K562 (cell line): ENCODE measurements around the gene AHNAK. TPM values are rescaled to one million over a fixed set of nuclear protein-coding genes. Genes with fewer than 3 reads are reported as not detected.

Experiments used
- ATAC-seq: fragments of 200-7000 bp; cut with Tn5 transposase; 3 replicates; pipeline ENCODE4 v1.9.1; 2020; ENCODE audit warnings: moderate library complexity
- BruUV-seq: library from RNA; stranded (reverse); fragments of 400-500 nt; replicated peaks from 2 replicates; lab custom pipeline; 2021; lab: Mats Ljungman, UMichigan
- CTCF ChIA-PET: fragments of 300-600 bp; formaldehyde crosslinking; extraction: SDS; loops from one replicate; lab custom pipeline; 2021; ENCODE audit warnings: low intra/inter-chr PET ratio; lab: Yijun Ruan, JAX
- POLR2A ChIA-PET: fragments of 300-600, 350-650 bp; sonication (Branson Sonifier 250); formaldehyde crosslinking; extraction: SDS; loops from one replicate; lab custom pipeline; 2021; ENCODE audit warnings: antibody characterized with exemption, inconsistent platforms; lab: Yijun Ruan, JAX
- DNase-seq, 4 experiments: peaks; one replicate each; pipeline versions ENCODE4 v3.0.0 to v3.0.0-alpha.2; 2011 to 2018; ENCODE audit warnings: low spot score in 3 of 4, mixed read lengths in 3 of 4; ENCODE audit errors: extremely low read depth in 1 of 4
- FAIRE-seq: peaks from 2 replicates; lab custom pipeline; 2011; peaks lifted over from hg19 to GRCh38; lab: Jason Lieb, UNC
- H2AFZ ChIP-seq: 2 replicates; pipeline ENCODE4 v1.6.0; 2011; ENCODE audit warnings: low read depth, low read length, control low read depth, inconsistent platforms
- H3K27ac ChIP-seq: fragments of 200-600 bp; 3 replicates; pipeline ENCODE4 v1.8.0; 2011; ENCODE audit warnings: low read depth, mild to moderate bottlenecking, control low read depth, inconsistent platforms, low read length, moderate library complexity, mixed read lengths; ENCODE audit errors: extremely low read depth
- H3K27me3 ChIP-seq, 2 experiments: fragments of 300-600 bp in 1 of 2; 2 replicates in 1 of 2; 3 replicates in 1 of 2; pipeline versions ENCODE4 v1.6.0 to v1.8.0; 2011; ENCODE audit warnings: inconsistent platforms in 2 of 2, low read length in 2 of 2, mild to moderate bottlenecking in 1 of 2, mixed read lengths in 1 of 2, moderate library complexity in 1 of 2; ENCODE audit not compliant: control insufficient read depth in 2 of 2, insufficient read depth in 2 of 2
- H3K36me3 ChIP-seq: fragments of 300-600 bp; 3 replicates; pipeline ENCODE4 v1.8.0; 2011; ENCODE audit warnings: mild to moderate bottlenecking, low read length, inconsistent platforms; ENCODE audit not compliant: control insufficient read depth, insufficient read depth
- H3K4me1 ChIP-seq, 2 experiments: fragments of 200-600 bp in 1 of 2; replicated peaks in 1 of 2; 2 replicates in 1 of 2; 3 replicates in 1 of 2; pipeline versions ENCODE4 v1.5.1 to v1.8.0; 2011; ENCODE audit warnings: inconsistent platforms in 2 of 2, low read length in 2 of 2, mild to moderate bottlenecking in 1 of 2, mixed read lengths in 1 of 2, moderate library complexity in 1 of 2; ENCODE audit not compliant: control insufficient read depth in 2 of 2, insufficient read depth in 2 of 2
- H3K4me2 ChIP-seq: 2 replicates; pipeline ENCODE4 v1.6.1; 2011; ENCODE audit warnings: low read length, control low read depth, inconsistent platforms, mixed read lengths; ENCODE audit not compliant: insufficient read depth
- H3K4me3 ChIP-seq: fragments of 200-600 bp; sonication (generic), shearing (Covaris generic); 2 replicates; pipeline ENCODE4 v1.5.1; 2016; ENCODE audit warnings: control low read depth, inconsistent platforms
- H3K79me2 ChIP-seq: fragments of 200-600 bp; 3 replicates; pipeline ENCODE4 v1.8.0; 2011; ENCODE audit warnings: low read length, inconsistent platforms; ENCODE audit not compliant: control insufficient read depth, insufficient read depth
- H3K9ac ChIP-seq, 2 experiments: 2 replicates each; pipeline versions ENCODE4 v1.6.0 to v1.6.1; 2011; ENCODE audit warnings: low read depth in 2 of 2, low read length in 2 of 2, control low read depth in 1 of 2, inconsistent platforms in 1 of 2, mild to moderate bottlenecking in 1 of 2, mixed read lengths in 1 of 2; ENCODE audit not compliant: insufficient read depth in 1 of 2
- H3K9me1 ChIP-seq: one replicate; pipeline ENCODE4 v1.6.0; 2011; ENCODE audit warnings: inconsistent platforms, mild to moderate bottlenecking, low read length, moderate library complexity; ENCODE audit not compliant: control insufficient read depth, insufficient read depth
- H3K9me3 ChIP-seq: replicated peaks from 2 replicates; pipeline ENCODE4 v1.5.1; 2011; ENCODE audit warnings: low read depth, low read length, inconsistent platforms; ENCODE audit not compliant: control insufficient read depth, insufficient read depth
- H4K20me1 ChIP-seq: replicated peaks from 2 replicates; pipeline ENCODE4 v1.6.1; 2011; ENCODE audit warnings: low read length, inconsistent platforms, mixed read lengths; ENCODE audit not compliant: control insufficient read depth, insufficient read depth
- FOS ChIP-seq: IDR thresholded peaks from 3 replicates; pipeline ENCODE4 v1.6.1; 2011; ENCODE audit not compliant: insufficient read length; ENCODE audit errors: extremely low read depth
- ILK ChIP-seq: fragments of 450-650 bp; IDR thresholded peaks from 2 replicates; pipeline ENCODE4 v1.6.1; 2016; ENCODE audit warnings: missing genetic modification characterization, low read depth, mild to moderate bottlenecking, missing compliant biosample characterization, moderate library complexity, borderline replicate concordance
- MLLT1 ChIP-seq, 2 experiments: fragments of 450-650 bp; IDR thresholded peaks; 2 replicates each; pipeline ENCODE4 v1.6.1; 2016
- RBM25 ChIP-seq: fragments of 200-400 bp; formaldehyde crosslinking; IDR thresholded peaks from 2 replicates; pipeline ENCODE4 v1.6.1; 2018; ENCODE audit warnings: low read length, low read depth, moderate library complexity; ENCODE audit not compliant: severe bottlenecking
- TBL1XR1 ChIP-seq, 2 experiments: IDR thresholded peaks; 2 replicates each; pipeline ENCODE4 v1.6.1; 2012; ENCODE audit warnings: improper control_type of control experiment in 2 of 2, low read length in 2 of 2, mild to moderate bottlenecking in 1 of 2
- WGBS: fragments of 100-300 bp; shearing (Covaris generic); methylation state at CpG from one replicate; pipeline ENCODE4 v1.1.6; 2016; ENCODE audit warnings: low coverage, mixed read lengths; ENCODE audit not compliant: insufficient coverage; ENCODE audit errors: missing lambda C conversion rate; 5-methylcytosine and 5-hydroxymethylcytosine counted together
- in situ Hi-C: fragments of 300-500 bp; cut with MboI; formaldehyde crosslinking; loops from 4 replicates; pipeline ENCODE4 v1.15.0; 2018; ENCODE audit warnings: inconsistent platforms, mixed read lengths
- intact Hi-C: fragments of 100-400 bp; cut with micrococcal nuclease; formaldehyde crosslinking; loops from 2 replicates; pipeline ENCODE4 v1.14.2; 2022
- polyA plus RNA-seq, 8 experiments: library from polyadenylated mRNA; depleted of rRNA in 4 of 8; stranded (reverse) in 5 of 8; unstranded in 3 of 8; fragments of >200 nt; fragmentation: Nextera tagmentation in 2 of 8; fragmentation: Illumina TruSeq in 1 of 8; extraction: Ambion mirVana in 2 of 8; extraction: Trizol in 1 of 8; gene quantifications; 2 replicates each; pipeline versions ENCODE4 v1.2.1 to v1.2.3, GENCODE V29; 2011 to 2014; ENCODE audit warnings: inconsistent platforms in 1 of 8, missing spikeins in 1 of 8
- total RNA-seq, 7 experiments: library from RNA; depleted of rRNA in 6 of 7; stranded (reverse); fragments of >200 nt in 6 of 7; fragmentation: Illumina TruSeq in 2 of 7; extraction: Trizol in 2 of 7; gene quantifications; 2 replicates each; pipeline versions ENCODE4 v1.2.1 to v1.2.3, GENCODE V29; 2011 to 2021; ENCODE audit warnings: low replicate concordance in 1 of 7
- TF ChIP-seq, protein P1 (sequence below), 3 experiments: IDR thresholded peaks in 2 of 3; conservative IDR thresholded peaks in 1 of 3; 2 replicates each; pipeline ENCODE4 v1.5.1; 2011 to 2012; ENCODE audit warnings: low read length in 3 of 3, mild to moderate bottlenecking in 3 of 3, control low read depth in 2 of 3, improper control_type of control experiment in 1 of 3, inconsistent platforms in 1 of 3, low read depth in 1 of 3, mixed read lengths in 1 of 3, moderate library complexity in 1 of 3; ENCODE audit not compliant: insufficient read depth in 2 of 3

AHNAK gene
- total and polyA plus RNA-seq, 9 of the 15 experiments (the other 6 are each of a cell fraction or from before 2014, with no cell fraction given), result 1.5 to 89.7 (median 45.0) TPM

DNA sequence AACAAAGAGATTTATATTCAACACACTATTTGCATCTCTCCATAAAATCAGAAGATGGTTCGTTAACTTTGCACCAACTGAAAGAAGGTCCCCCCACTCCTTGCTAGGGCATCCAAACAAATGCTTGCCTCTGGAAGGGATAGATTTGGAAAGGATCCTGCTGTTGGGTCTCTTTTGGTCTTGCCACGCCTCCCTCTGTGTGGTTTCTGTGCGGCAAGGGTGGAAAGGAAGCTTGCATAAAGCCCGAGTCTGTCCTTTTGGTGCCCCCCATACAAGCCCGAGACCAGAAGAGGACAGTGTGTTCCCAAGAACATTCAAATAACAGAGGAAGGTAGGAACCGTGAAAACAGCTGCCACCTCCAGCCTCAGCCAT lies 112.7 kb downstream of the AHNAK start:
- H3K79me2 ChIP-seq, result no peaks in the 10 kb centered on the region
- no peak overlapping the region for H3K4me2 ChIP-seq
- FAIRE-seq (no peak), DNase-seq (no peak), ATAC-seq (no peak; the same call in 1 of the 3 replicates)
- ChIA-PET POLR2A (interaction anchor here (0.5 to 1.7 kb wide), 4 partner anchors 23 to 232 kb away, joined by 3 to 4 read pairs (median 3); no protein-coding TSS in a partner anchor), CTCF (interaction anchor here (0.7 kb wide), 1 partner anchor 112 kb away, joined by 3 read pairs; no protein-coding TSS in a partner anchor)
- no peaks in the 10 kb centered on the region for H3K27me3 ChIP-seq
- in situ Hi-C loops, result no loop called here
- peaks cover 3 to 14% of the 10 kb centered on the region in 2 experiments; a peak in 4 of 5 replicates for H3K4me1 ChIP-seq
- H4K20me1 ChIP-seq, result no peaks in the 10 kb centered on the region
- no peaks in the 10 kb centered on the region for H3K9me3 ChIP-seq
- no peak overlapping the region for H3K4me3 ChIP-seq
- BruUV-seq, result no TSS peak
- peak overlapping the region in 1 of 2 experiments; percentile 5; a peak in 1 of 4 replicates for H3K9ac ChIP-seq
- no peaks in the 10 kb centered on the region for H3K9me1 ChIP-seq
- no peak overlapping the region for H3K27ac ChIP-seq
- H2AFZ ChIP-seq, result peak overlapping the region; percentile 73
- intact Hi-C loops, result no loop called here
- H3K36me3 ChIP-seq, result no peaks in the 10 kb centered on the region
- 34% methylated on average over 6 of the region's 6 CpGs for WGBS
- TF ChIP-seq MLLT1 (IDR thresholded peaks at IDR 0.05) (no peak), ILK (no peak), RBM25 (no peak), FOS (no peak), TBL1XR1 (IDR thresholded peaks at IDR 0.05; ENCODE audit: low read length in 2 of 2) (no peak)
- TF ChIP-seq, protein P1, sequence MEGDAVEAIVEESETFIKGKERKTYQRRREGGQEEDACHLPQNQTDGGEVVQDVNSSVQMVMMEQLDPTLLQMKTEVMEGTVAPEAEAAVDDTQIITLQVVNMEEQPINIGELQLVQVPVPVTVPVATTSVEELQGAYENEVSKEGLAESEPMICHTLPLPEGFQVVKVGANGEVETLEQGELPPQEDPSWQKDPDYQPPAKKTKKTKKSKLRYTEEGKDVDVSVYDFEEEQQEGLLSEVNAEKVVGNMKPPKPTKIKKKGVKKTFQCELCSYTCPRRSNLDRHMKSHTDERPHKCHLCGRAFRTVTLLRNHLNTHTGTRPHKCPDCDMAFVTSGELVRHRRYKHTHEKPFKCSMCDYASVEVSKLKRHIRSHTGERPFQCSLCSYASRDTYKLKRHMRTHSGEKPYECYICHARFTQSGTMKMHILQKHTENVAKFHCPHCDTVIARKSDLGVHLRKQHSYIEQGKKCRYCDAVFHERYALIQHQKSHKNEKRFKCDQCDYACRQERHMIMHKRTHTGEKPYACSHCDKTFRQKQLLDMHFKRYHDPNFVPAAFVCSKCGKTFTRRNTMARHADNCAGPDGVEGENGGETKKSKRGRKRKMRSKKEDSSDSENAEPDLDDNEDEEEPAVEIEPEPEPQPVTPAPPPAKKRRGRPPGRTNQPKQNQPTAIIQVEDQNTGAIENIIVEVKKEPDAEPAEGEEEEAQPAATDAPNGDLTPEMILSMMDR (IDR thresholded peaks at IDR 0.05 in 2 of 3, conservative IDR thresholded peaks at IDR 0.05 in 1 of 3; ENCODE audit: insufficient read depth in 2 of 3, low read depth in 1 of 3, low read length in 3 of 3), result 0 out of 6 replicates have a peak, but pooled peaks of 1 of the 3 experiments have one; percentile 13
